Astrocyte (in vitro differentiated cells and primary cell): ENCODE data around the gene APOBEC2. TPM values are rescaled to one million over a fixed set of nuclear protein-coding genes. Genes with fewer than 3 reads are reported as not detected.

Experiments
- DNase-seq: peaks from one replicate; pipeline ENCODE4 v3.0.0-alpha.2; 2010; ENCODE audit warnings: low read depth
- FAIRE-seq: peaks from 2 replicates; lab custom pipeline; 2011; peaks lifted over from hg19 to GRCh38; lab: Jason Lieb, UNC
- H2AFZ ChIP-seq: 2 replicates; pipeline ENCODE4 v1.6.0; 2012; ENCODE audit warnings: low read depth, low read length, inconsistent platforms
- H3K27ac ChIP-seq: 2 replicates; pipeline ENCODE4 v1.5.1; 2011; ENCODE audit warnings: low read depth, low read length, inconsistent platforms
- H3K27me3 ChIP-seq: 2 replicates; pipeline ENCODE4 v1.6.0; 2011; ENCODE audit warnings: low read length, inconsistent platforms; ENCODE audit not compliant: insufficient read depth
- H3K36me3 ChIP-seq: 2 replicates; pipeline ENCODE4 v1.5.1; 2011; ENCODE audit warnings: low read length, inconsistent platforms; ENCODE audit not compliant: insufficient read depth
- H3K4me1 ChIP-seq: 2 replicates; pipeline ENCODE4 v1.5.1; 2011; ENCODE audit warnings: low read length, inconsistent platforms; ENCODE audit not compliant: insufficient read depth
- H3K4me2 ChIP-seq: 2 replicates; pipeline ENCODE4 v1.6.0; 2012; ENCODE audit warnings: low read length, inconsistent platforms
- H3K4me3 ChIP-seq: 2 replicates; pipeline ENCODE4 v1.5.1; 2011; ENCODE audit warnings: low read depth, mild to moderate bottlenecking, low read length, inconsistent platforms; ENCODE audit not compliant: insufficient read depth
- H3K79me2 ChIP-seq: 2 replicates; pipeline ENCODE4 v1.6.0; 2012; ENCODE audit warnings: mild to moderate bottlenecking, low read length, inconsistent platforms; ENCODE audit not compliant: insufficient read depth
- H3K9ac ChIP-seq: 2 replicates; pipeline ENCODE4 v1.6.0; 2012; ENCODE audit warnings: mild to moderate bottlenecking, low read length, inconsistent platforms
- H3K9me3 ChIP-seq: 2 replicates; pipeline ENCODE4 v1.5.1; 2012; ENCODE audit warnings: low read depth, mild to moderate bottlenecking, low read length, inconsistent platforms; ENCODE audit not compliant: insufficient read depth
- H4K20me1 ChIP-seq: 2 replicates; pipeline ENCODE4 v1.6.0; 2012; ENCODE audit warnings: low read length, inconsistent platforms; ENCODE audit not compliant: insufficient read depth
- H3K27ac Mint-ChIP-seq: one replicate; pipeline ENCODE4 v1.8.0; 2021; ENCODE audit warnings: mild to moderate bottlenecking, mixed read lengths; ENCODE audit not compliant: unreplicated experiment
- H3K27me3 Mint-ChIP-seq: one replicate; pipeline ENCODE4 v1.8.0; 2021; ENCODE audit warnings: low read depth, mixed read lengths; ENCODE audit not compliant: unreplicated experiment
- H3K36me3 Mint-ChIP-seq: one replicate; pipeline ENCODE4 v1.8.0; 2021; ENCODE audit warnings: low read depth, mixed read lengths; ENCODE audit not compliant: unreplicated experiment
- H3K4me1 Mint-ChIP-seq: one replicate; pipeline ENCODE4 v1.8.0; 2021; ENCODE audit warnings: low read depth, mixed read lengths; ENCODE audit not compliant: unreplicated experiment
- H3K4me3 Mint-ChIP-seq: one replicate; pipeline ENCODE4 v1.8.0; 2021; ENCODE audit warnings: mild to moderate bottlenecking, moderate library complexity, mixed read lengths; ENCODE audit not compliant: unreplicated experiment
- H3K9me3 Mint-ChIP-seq: one replicate; pipeline ENCODE4 v1.8.0; 2021; ENCODE audit warnings: mild to moderate bottlenecking, mixed read lengths; ENCODE audit not compliant: unreplicated experiment
- CTCF ChIP-seq: IDR thresholded peaks from 2 replicates; pipeline ENCODE4 v1.5.1; 2011; ENCODE audit warnings: low read depth, mild to moderate bottlenecking, inconsistent platforms, low read length, moderate library complexity; ENCODE audit not compliant: insufficient read depth
- EZH2 ChIP-seq: IDR thresholded peaks from 2 replicates; pipeline ENCODE4 v1.6.1; 2012; ENCODE audit warnings: mild to moderate bottlenecking, low read length, inconsistent platforms; ENCODE audit not compliant: insufficient read depth
- total RNA-seq: library from RNA; stranded (reverse); gene quantifications from 2 replicates; pipeline ENCODE4 v1.2.1, GENCODE V29; 2021

APOBEC2 gene
- total RNA-seq, 1 donor from 2014 or later = not detected

DNA sequence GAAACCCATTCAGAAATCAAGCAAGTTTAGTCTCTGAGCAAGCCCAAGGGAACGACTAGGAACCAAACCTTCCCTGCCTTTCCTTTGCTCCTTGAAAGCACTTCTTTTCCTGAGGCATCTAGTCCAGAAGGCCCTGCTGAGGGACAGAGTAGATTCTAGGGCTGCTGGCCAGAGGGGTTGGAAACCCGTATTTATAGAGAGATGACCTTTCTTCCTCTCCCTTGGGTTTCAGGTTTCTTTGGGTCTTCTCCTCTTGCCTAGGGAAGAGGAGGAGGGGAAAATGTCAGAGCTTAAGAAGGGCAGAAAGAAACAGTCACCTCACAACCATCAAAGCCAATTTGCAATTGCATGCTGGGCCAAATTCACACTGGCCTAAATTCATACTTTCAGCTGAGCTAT is 5.8 kb downstream of the APOBEC2 start:
- Histone ChIP-seq H3K4me3 (no peak overlapping the region), H3K27ac (no peak overlapping the region), H2AFZ (no peak overlapping the region), H3K4me2 (no peak overlapping the region), H3K36me3 (no peaks in the 10 kb centered on the region), H3K79me2 (no peaks in the 10 kb centered on the region), H4K20me1 (no peaks in the 10 kb centered on the region), H3K4me1 (no peaks in the 10 kb centered on the region), H3K9ac (no peak overlapping the region), H3K9me3 (no peaks in the 10 kb centered on the region), H3K27me3 (no peaks in the 10 kb centered on the region)
- Mint-ChIP-seq H3K4me1 (peaks cover 19% of the 10 kb centered on the region), H3K9me3 (peaks cover 2% of the 10 kb centered on the region), H3K36me3 (no peaks in the 10 kb centered on the region), H3K27me3 (peaks cover 3% of the 10 kb centered on the region), H3K27ac (no peak overlapping the region), H3K4me3 (no peak overlapping the region)
- TF ChIP-seq CTCF (no peak), EZH2 (no peak)
- DNase-seq (no peak), FAIRE-seq (no peak)

DNA sequence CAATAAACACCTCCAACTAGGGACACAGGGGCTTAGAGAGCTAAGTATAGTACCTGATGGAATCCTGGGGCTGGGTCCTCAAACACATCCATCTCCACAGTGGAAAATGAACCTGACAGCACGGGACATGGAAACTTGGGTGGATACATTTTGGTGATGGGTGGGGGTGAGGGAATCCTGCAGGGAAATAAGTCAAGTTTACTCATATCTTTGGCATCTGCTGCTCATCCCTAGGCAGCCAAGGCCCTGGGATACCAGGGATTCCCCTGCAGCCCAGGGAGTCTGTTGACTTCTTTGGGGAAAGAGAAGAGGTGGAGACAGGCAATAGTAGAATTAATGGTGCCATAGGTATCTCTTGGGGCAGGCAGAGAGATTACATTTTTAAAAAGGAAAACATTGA is 6.6 kb downstream of the APOBEC2 start:
- Mint-ChIP-seq H3K36me3 (no peaks in the 10 kb centered on the region), H3K9me3 (peaks cover 2% of the 10 kb centered on the region), H3K4me1 (peaks cover 19% of the 10 kb centered on the region), H3K4me3 (no peak overlapping the region), H3K27me3 (peaks cover 3% of the 10 kb centered on the region), H3K27ac (no peak overlapping the region)
- TF ChIP-seq CTCF (no peak), EZH2 (no peak)
- Histone ChIP-seq H4K20me1 (no peaks in the 10 kb centered on the region), H3K4me3 (no peak overlapping the region), H3K27me3 (no peaks in the 10 kb centered on the region), H3K36me3 (no peaks in the 10 kb centered on the region), H2AFZ (no peak overlapping the region), H3K4me1 (no peaks in the 10 kb centered on the region), H3K27ac (no peak overlapping the region), H3K9me3 (no peaks in the 10 kb centered on the region), H3K4me2 (no peak overlapping the region), H3K79me2 (no peaks in the 10 kb centered on the region), H3K9ac (no peak overlapping the region)
- no peak for FAIRE-seq
- DNase-seq = peak; percentile 27

DNA sequence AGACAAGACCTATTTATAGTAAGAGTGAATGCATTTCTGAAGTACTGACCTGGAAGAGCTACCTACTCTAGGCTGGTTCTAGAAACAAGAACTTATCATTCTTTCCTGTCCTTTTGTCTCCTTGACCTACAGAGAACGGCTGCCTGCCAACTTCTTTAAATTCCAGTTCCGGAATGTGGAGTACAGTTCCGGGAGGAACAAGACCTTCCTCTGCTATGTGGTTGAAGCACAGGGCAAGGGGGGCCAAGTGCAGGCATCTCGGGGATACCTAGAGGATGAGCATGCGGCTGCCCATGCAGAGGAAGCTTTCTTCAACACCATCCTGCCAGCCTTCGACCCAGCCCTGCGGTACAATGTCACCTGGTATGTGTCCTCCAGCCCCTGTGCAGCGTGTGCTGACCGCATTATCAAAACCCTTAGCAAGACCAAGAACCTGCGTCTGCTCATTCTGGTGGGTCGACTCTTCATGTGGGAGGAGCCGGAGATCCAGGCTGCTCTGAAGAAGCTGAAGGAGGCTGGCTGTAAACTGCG is 8.3 kb downstream of the APOBEC2 start:
- H3K79me2 ChIP-seq = no peaks in the 10 kb centered on the region
- H3K4me3 Mint-ChIP-seq = no peak overlapping the region
- DNase-seq (no peak), FAIRE-seq (no peak)
- H3K27ac Mint-ChIP-seq = no peak overlapping the region
- no peaks in the 10 kb centered on the region for H3K9me3 Mint-ChIP-seq
- no peak overlapping the region for H3K27ac ChIP-seq
- H2AFZ ChIP-seq = no peak overlapping the region
- TF ChIP-seq CTCF (no peak), EZH2 (no peak)
- H3K9me3 ChIP-seq = no peaks in the 10 kb centered on the region
- no peak overlapping the region for H3K4me3 ChIP-seq
- H3K4me2 ChIP-seq = no peak overlapping the region
- no peaks in the 10 kb centered on the region for H4K20me1 ChIP-seq
- no peaks in the 10 kb centered on the region for H3K36me3 ChIP-seq
- H3K4me1 ChIP-seq = no peaks in the 10 kb centered on the region
- H3K4me1 Mint-ChIP-seq = peaks cover 17% of the 10 kb centered on the region
- no peaks in the 10 kb centered on the region for H3K36me3 Mint-ChIP-seq
- H3K27me3 Mint-ChIP-seq = peaks cover 3% of the 10 kb centered on the region
- H3K27me3 ChIP-seq = no peaks in the 10 kb centered on the region
- no peak overlapping the region for H3K9ac ChIP-seq
